SU-DHL-6 (cell line): ENCODE measurements around the gene GDI2.

Experiments used
- H2AFZ ChIP-seq: fragments of 200-600 bp; sonication (generic); 2 replicates; pipeline ENCODE4 v1.6.1; 2014; ENCODE audit warnings: low read depth, mild to moderate bottlenecking, moderate library complexity, mixed read lengths, antibody characterized with exemption, low read length; ENCODE audit not compliant: severe bottlenecking
- H3F3A ChIP-seq: fragments of 200-600 bp; shearing (Covaris generic); 2 replicates; pipeline ENCODE4 v1.6.0; 2016; ENCODE audit warnings: antibody characterized with exemption, mild to moderate bottlenecking; ENCODE audit not compliant: insufficient read depth
- H3K27ac ChIP-seq: fragments of 200-600 bp; sonication (generic); 2 replicates; pipeline ENCODE4 v1.5.1; 2016; ENCODE audit warnings: low read depth, mild to moderate bottlenecking, low read length, moderate library complexity, mixed read lengths
- H3K27me3 ChIP-seq: fragments of 200-600 bp; sonication (generic), shearing (Covaris generic); 2 replicates; pipeline ENCODE4 v1.6.0; 2014; ENCODE audit warnings: mild to moderate bottlenecking, low read length
- H3K36me3 ChIP-seq: fragments of 200-600 bp; sonication (generic); 2 replicates; pipeline ENCODE4 v1.6.1; 2014; ENCODE audit warnings: mild to moderate bottlenecking, low read length, mixed read lengths
- H3K4me2 ChIP-seq: fragments of 300-600, 200-600 bp; shearing (Covaris generic), sonication (generic); 2 replicates; pipeline ENCODE4 v1.6.0; 2014; ENCODE audit warnings: low read length, low read depth, mild to moderate bottlenecking; ENCODE audit not compliant: poor library complexity, severe bottlenecking
- H3K4me3 ChIP-seq: fragments of 200-600 bp; sonication (generic); 2 replicates; pipeline ENCODE4 v1.5.1; 2014; ENCODE audit warnings: antibody characterized with exemption, low read length, mild to moderate bottlenecking, mixed read lengths; ENCODE audit not compliant: insufficient read depth, poor library complexity, severe bottlenecking
- H3K79me2 ChIP-seq: fragments of 200-600 bp; sonication (generic); 2 replicates; pipeline ENCODE4 v1.6.1; 2014; ENCODE audit warnings: mild to moderate bottlenecking, low read length, moderate library complexity; ENCODE audit not compliant: insufficient read depth
- H3K9ac ChIP-seq: fragments of 200-600 bp; sonication (generic); 2 replicates; pipeline ENCODE4 v1.7.0; 2014; ENCODE audit warnings: mild to moderate bottlenecking, low read length
- H3K9me2 ChIP-seq: fragments of 200-600 bp; sonication (generic); replicated peaks from 2 replicates; pipeline ENCODE4 v1.6.1; 2014; ENCODE audit warnings: low read length; ENCODE audit not compliant: insufficient read depth
- H3K9me3 ChIP-seq: fragments of 200-600 bp; sonication (generic); 2 replicates; pipeline ENCODE4 v1.6.1; 2014; ENCODE audit warnings: low read length, mixed read lengths; ENCODE audit not compliant: insufficient read depth
- H4K20me1 ChIP-seq: fragments of 200-600 bp; sonication (generic); 2 replicates; pipeline ENCODE4 v1.6.1; 2014; ENCODE audit warnings: low read depth, mild to moderate bottlenecking, antibody characterized with exemption, low read length, moderate library complexity, mixed read lengths
- EZH2phosphoT487 ChIP-seq: fragments of 200-600 bp; sonication (generic), shearing (Covaris generic); conservative IDR thresholded peaks from 2 replicates; pipeline ENCODE4 v1.6.1; 2018; ENCODE audit warnings: mild to moderate bottlenecking, antibody characterized with exemption, low read length, moderate library complexity, mixed read lengths
- TF ChIP-seq, protein P1 (sequence below): fragments of 200-600 bp; sonication (generic); IDR thresholded peaks from one replicate; pipeline ENCODE4 v1.5.1; 2017; ENCODE audit warnings: antibody characterized with exemption, mild to moderate bottlenecking, low read length, moderate library complexity; ENCODE audit not compliant: insufficient read depth, poor library complexity, severe bottlenecking

Gene GDI2

DNA sequence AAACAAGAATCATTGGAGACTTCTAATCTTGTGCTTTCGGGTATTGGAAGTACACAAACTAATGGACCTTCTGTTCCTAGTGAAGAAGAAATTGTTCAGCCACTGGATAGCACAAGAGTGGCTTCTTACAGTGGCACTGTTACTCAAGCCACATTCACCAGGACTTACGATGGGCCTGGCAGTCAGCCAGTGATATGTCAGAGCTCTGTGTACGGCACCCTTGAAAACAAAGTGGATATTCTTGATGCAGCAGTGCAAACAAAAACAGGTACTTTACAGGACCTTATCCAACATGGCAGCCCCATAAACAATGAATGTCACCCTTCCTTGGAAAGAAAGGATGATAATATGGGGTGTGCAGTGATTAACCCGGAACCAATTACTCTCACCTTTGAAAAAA is 67.0 kb downstream of the GDI2 start:
- Histone ChIP-seq H4K20me1 (peaks cover 15% of the 10 kb centered on the region), H3F3A (peaks cover 38% of the 10 kb centered on the region), H3K27me3 (no peaks in the 10 kb centered on the region), H3K9me3 (no peaks in the 10 kb centered on the region), H3K4me3 (no peak overlapping the region), H3K9ac (no peak overlapping the region), H3K9me2 (no peaks in the 10 kb centered on the region), H3K27ac (no peak overlapping the region), H3K4me2 (no peak overlapping the region), H3K36me3 (peaks cover 78% of the 10 kb centered on the region), H2AFZ (no peak overlapping the region), H3K79me2 (peaks cover 52% of the 10 kb centered on the region)
- no peak for TF ChIP-seq EZH2phosphoT487
- TF ChIP-seq, protein P1, sequence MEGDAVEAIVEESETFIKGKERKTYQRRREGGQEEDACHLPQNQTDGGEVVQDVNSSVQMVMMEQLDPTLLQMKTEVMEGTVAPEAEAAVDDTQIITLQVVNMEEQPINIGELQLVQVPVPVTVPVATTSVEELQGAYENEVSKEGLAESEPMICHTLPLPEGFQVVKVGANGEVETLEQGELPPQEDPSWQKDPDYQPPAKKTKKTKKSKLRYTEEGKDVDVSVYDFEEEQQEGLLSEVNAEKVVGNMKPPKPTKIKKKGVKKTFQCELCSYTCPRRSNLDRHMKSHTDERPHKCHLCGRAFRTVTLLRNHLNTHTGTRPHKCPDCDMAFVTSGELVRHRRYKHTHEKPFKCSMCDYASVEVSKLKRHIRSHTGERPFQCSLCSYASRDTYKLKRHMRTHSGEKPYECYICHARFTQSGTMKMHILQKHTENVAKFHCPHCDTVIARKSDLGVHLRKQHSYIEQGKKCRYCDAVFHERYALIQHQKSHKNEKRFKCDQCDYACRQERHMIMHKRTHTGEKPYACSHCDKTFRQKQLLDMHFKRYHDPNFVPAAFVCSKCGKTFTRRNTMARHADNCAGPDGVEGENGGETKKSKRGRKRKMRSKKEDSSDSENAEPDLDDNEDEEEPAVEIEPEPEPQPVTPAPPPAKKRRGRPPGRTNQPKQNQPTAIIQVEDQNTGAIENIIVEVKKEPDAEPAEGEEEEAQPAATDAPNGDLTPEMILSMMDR = no peak

DNA sequence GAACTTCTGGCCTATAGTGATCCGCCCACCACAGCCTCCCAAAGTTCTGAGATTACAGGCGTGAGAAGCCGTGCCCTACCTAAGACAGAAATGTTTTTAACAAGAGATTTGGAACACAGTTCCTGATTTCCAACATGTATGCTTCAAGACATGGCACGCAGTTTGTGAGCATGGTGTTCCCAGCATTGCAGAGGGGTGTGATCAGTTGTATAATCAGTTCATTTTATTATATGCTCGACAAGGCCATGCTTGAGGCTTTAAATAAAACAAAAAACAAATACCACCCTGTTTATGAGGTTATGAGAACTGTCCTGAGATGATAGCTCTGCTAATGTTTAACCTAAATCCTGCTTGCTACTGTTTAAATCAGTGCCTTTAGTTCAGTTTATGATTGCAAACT is 68.4 kb downstream of the GDI2 start:
- peaks cover 78% of the 10 kb centered on the region for H3K36me3 ChIP-seq

DNA sequence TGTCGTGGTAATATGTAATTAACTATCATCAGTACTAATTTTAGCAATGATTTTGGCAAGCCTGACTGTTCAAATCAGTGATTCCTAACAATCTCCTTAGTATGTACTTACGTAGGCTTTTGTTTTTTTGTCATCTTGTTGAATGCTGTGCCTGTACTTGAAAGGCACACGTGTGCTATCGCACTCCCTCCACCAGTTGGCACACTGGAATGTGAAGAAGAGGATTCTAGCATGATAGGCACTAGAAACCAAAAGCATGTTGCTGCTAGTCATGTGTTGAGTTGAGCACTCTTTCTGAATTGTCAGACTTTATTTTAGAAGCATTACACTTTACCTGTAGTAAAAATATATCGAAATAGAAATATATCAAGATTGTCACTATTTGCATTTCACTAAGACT is 69.5 kb downstream of the GDI2 start:
- Histone ChIP-seq H3K9me2 (no peaks in the 10 kb centered on the region), H2AFZ (no peak overlapping the region), H3K36me3 (peaks cover 84% of the 10 kb centered on the region), H3K79me2 (peaks cover 55% of the 10 kb centered on the region), H3K27ac (no peak overlapping the region), H3K9ac (no peak overlapping the region), H3K4me3 (no peak overlapping the region), H3F3A (peaks cover 36% of the 10 kb centered on the region), H4K20me1 (peaks cover 8% of the 10 kb centered on the region; the same call in 1 of the 2 replicates), H3K27me3 (no peaks in the 10 kb centered on the region), H3K4me2 (no peak overlapping the region), H3K9me3 (no peaks in the 10 kb centered on the region)
- TF ChIP-seq EZH2phosphoT487 = no peak
- TF ChIP-seq, protein P1 = no peak

More for the DNA sequence above, 68.4 kb downstream of the GDI2 start:
- H3K27me3 ChIP-seq = no peaks in the 10 kb centered on the region
- H3K79me2 ChIP-seq = peaks cover 53% of the 10 kb centered on the region
- peaks cover 8% of the 10 kb centered on the region; the same call in 1 of the 2 replicates for H4K20me1 ChIP-seq
- H2AFZ ChIP-seq = no peak overlapping the region
- no peak overlapping the region for H3K4me2 ChIP-seq
- no peaks in the 10 kb centered on the region for H3K9me3 ChIP-seq
- no peak overlapping the region for H3K4me3 ChIP-seq
- no peak overlapping the region for H3K9ac ChIP-seq
- H3F3A ChIP-seq = peaks cover 35% of the 10 kb centered on the region
- H3K9me2 ChIP-seq = no peaks in the 10 kb centered on the region
- no peak for TF ChIP-seq EZH2phosphoT487
- TF ChIP-seq, protein P1 = no peak
- no peak overlapping the region for H3K27ac ChIP-seq
